Measurements from ENCODE around the gene MOB3C. TPM values are rescaled to one million over a fixed set of nuclear protein-coding genes. Genes with fewer than 3 reads are reported as not detected.

MOB3C gene
- total and polyA plus RNA-seq, 2 donors (not counting 1 experiment from before 2014, with no cell fraction given), result 9.1 to 14.9 TPM

GRCh38 chr1:46603481-46603857 lies 13.1 kb downstream of the MOB3C start:
- Histone ChIP-seq H3K27me3 (ENCODE audit: control insufficient read depth, insufficient read depth, low read length) (no peaks in the 10 kb centered on the region), H3K27ac (ENCODE audit: insufficient read depth, low read length) (peak overlapping the region; percentile 67), H3K9me3 (ENCODE audit: control insufficient read depth, insufficient read depth, low read depth, low read length) (no peaks in the 10 kb centered on the region), H3K79me2 (ENCODE audit: control insufficient read depth, insufficient read depth, low read length) (peaks cover 2% of the 10 kb centered on the region), H3K4me3 (replicated peaks in 1 of 4; ENCODE audit: control extremely low read depth in 1 of 4, insufficient read depth in 1 of 4, low read depth in 3 of 4, low read length in 4 of 4) (peak overlapping the region; percentile 88 to 99 (median 98)), H3K9ac (ENCODE audit: insufficient read depth, low read length) (peak overlapping the region; percentile 82), H2AFZ (ENCODE audit: low read length) (peak overlapping the region; percentile 95), H3K4me1 (ENCODE audit: control insufficient read depth, extremely low read depth, insufficient read depth, low read length) (peaks cover 5% of the 10 kb centered on the region), H3K4me2 (ENCODE audit: extremely low read depth, insufficient read depth, low read length) (peak overlapping the region; percentile 97), H4K20me1 (ENCODE audit: control insufficient read depth, extremely low read depth, insufficient read depth, low read length) (no peaks in the 10 kb centered on the region), H3K36me3 (ENCODE audit: control insufficient read depth, insufficient read depth, low read length) (peaks cover 3% of the 10 kb centered on the region)
- TF ChIP-seq EZH2 (IDR thresholded peaks at IDR 0.05; ENCODE audit: low read length, missing control alignments) (no peak), CTCF (conservative IDR thresholded peaks at IDR 0.05 in 1 of 2, IDR thresholded peaks at IDR 0.05 in 1 of 2; ENCODE audit: low read depth in 1 of 2, low read length in 2 of 2) (no peak)
- DNase-seq (ENCODE audit: low read depth in 2 of 2), result no peak

GRCh38 chr1:46601257-46602007 lies 15.2 kb downstream of the MOB3C start:
- no peak for DNase-seq (ENCODE audit: low read depth in 2 of 2)
- H3K9ac ChIP-seq (ENCODE audit: insufficient read depth, low read length), result no peak overlapping the region
- H4K20me1 ChIP-seq (ENCODE audit: control insufficient read depth, extremely low read depth, insufficient read depth, low read length), result no peaks in the 10 kb centered on the region
- H3K4me1 ChIP-seq (ENCODE audit: control insufficient read depth, extremely low read depth, insufficient read depth, low read length), result peaks cover 5% of the 10 kb centered on the region
- no peaks in the 10 kb centered on the region for H3K9me3 ChIP-seq (ENCODE audit: control insufficient read depth, insufficient read depth, low read depth, low read length)
- H3K27ac ChIP-seq (ENCODE audit: insufficient read depth, low read length), result no peak overlapping the region
- no peak overlapping the region for H3K4me2 ChIP-seq (ENCODE audit: extremely low read depth, insufficient read depth, low read length)
- TF ChIP-seq CTCF (conservative IDR thresholded peaks at IDR 0.05 in 1 of 2, IDR thresholded peaks at IDR 0.05 in 1 of 2; ENCODE audit: low read depth in 1 of 2, low read length in 2 of 2) (no peak), EZH2 (IDR thresholded peaks at IDR 0.05; ENCODE audit: low read length, missing control alignments) (no peak)
- no peaks in the 10 kb centered on the region for H3K27me3 ChIP-seq (ENCODE audit: control insufficient read depth, insufficient read depth, low read length)
- no peak overlapping the region for H2AFZ ChIP-seq (ENCODE audit: low read length)
- H3K79me2 ChIP-seq (ENCODE audit: control insufficient read depth, insufficient read depth, low read length), result peaks cover 2% of the 10 kb centered on the region
- H3K4me3 ChIP-seq (replicated peaks in 1 of 4; ENCODE audit: control extremely low read depth in 1 of 4, insufficient read depth in 1 of 4, low read depth in 3 of 4, low read length in 4 of 4), result no peak overlapping the region
- H3K36me3 ChIP-seq (ENCODE audit: control insufficient read depth, insufficient read depth, low read length), result no peaks in the 10 kb centered on the region

GRCh38 chr1:46599059-46599970 lies 17.3 kb downstream of the MOB3C start:
- Histone ChIP-seq H4K20me1 (ENCODE audit: control insufficient read depth, extremely low read depth, insufficient read depth, low read length) (no peaks in the 10 kb centered on the region), H3K4me3 (replicated peaks in 1 of 4; ENCODE audit: control extremely low read depth in 1 of 4, insufficient read depth in 1 of 4, low read depth in 3 of 4, low read length in 4 of 4) (no peak overlapping the region), H3K27me3 (ENCODE audit: control insufficient read depth, insufficient read depth, low read length) (no peaks in the 10 kb centered on the region), H3K9me3 (ENCODE audit: control insufficient read depth, insufficient read depth, low read depth, low read length) (no peaks in the 10 kb centered on the region), H3K27ac (ENCODE audit: insufficient read depth, low read length) (no peak overlapping the region), H3K36me3 (ENCODE audit: control insufficient read depth, insufficient read depth, low read length) (no peaks in the 10 kb centered on the region), H3K9ac (ENCODE audit: insufficient read depth, low read length) (no peak overlapping the region), H3K4me1 (ENCODE audit: control insufficient read depth, extremely low read depth, insufficient read depth, low read length) (peaks cover 5% of the 10 kb centered on the region), H3K79me2 (ENCODE audit: control insufficient read depth, insufficient read depth, low read length) (peaks cover 2% of the 10 kb centered on the region), H2AFZ (ENCODE audit: low read length) (no peak overlapping the region), H3K4me2 (ENCODE audit: extremely low read depth, insufficient read depth, low read length) (no peak overlapping the region)
- no peak for DNase-seq (ENCODE audit: low read depth in 2 of 2)
- TF ChIP-seq EZH2 (IDR thresholded peaks at IDR 0.05; ENCODE audit: low read length, missing control alignments), result no peak
- TF ChIP-seq CTCF (conservative IDR thresholded peaks at IDR 0.05 in 1 of 2, IDR thresholded peaks at IDR 0.05 in 1 of 2; ENCODE audit: low read depth in 1 of 2, low read length in 2 of 2), result no peak

Data from fibroblast of lung (primary cell).